Smooth muscle cell (in vitro differentiated cells): ENCODE data around the gene CLDN19. TPM values are rescaled to one million over a fixed set of nuclear protein-coding genes. Genes with fewer than 3 reads are reported as not detected.
A peak's percentile ranks its signal among the peaks of the same experiment; 100 is the strongest.

Experiments
- DNase-seq: peaks from one replicate; lab custom pipeline; 2025; ENCODE audit not compliant: unreplicated experiment; lab: John Stamatoyannopoulos, UW
- H2AFZ ChIP-seq: fragments of 200-600 bp; sonication (generic); 2 replicates; pipeline ENCODE4 v1.6.0; 2016; ENCODE audit warnings: antibody characterized with exemption, low read depth, mild to moderate bottlenecking
- H3F3A ChIP-seq: fragments of 200-600 bp; sonication (generic); 2 replicates; pipeline ENCODE4 v1.6.0; 2017; ENCODE audit warnings: antibody characterized with exemption, low read depth
- H3K27ac ChIP-seq: fragments of 200-600 bp; sonication (generic); 2 replicates; pipeline ENCODE4 v1.5.1; 2016; ENCODE audit warnings: low read depth, mild to moderate bottlenecking
- H3K27me3 ChIP-seq: fragments of 200-600 bp; sonication (generic); 2 replicates; pipeline ENCODE4 v1.6.1; 2016; ENCODE audit warnings: low read depth, mild to moderate bottlenecking
- H3K36me3 ChIP-seq: fragments of 200-600 bp; sonication (generic); 2 replicates; pipeline ENCODE4 v1.5.1; 2016; ENCODE audit warnings: low read depth
- H3K4me1 ChIP-seq: fragments of 200-600 bp; sonication (generic); 2 replicates; pipeline ENCODE4 v1.5.1; 2016; ENCODE audit warnings: low read depth
- H3K4me2 ChIP-seq: fragments of 200-600 bp; sonication (generic); 2 replicates; pipeline ENCODE4 v1.6.0; 2016; ENCODE audit warnings: mild to moderate bottlenecking
- H3K4me3 ChIP-seq: fragments of 200-600 bp; sonication (generic); 2 replicates; pipeline ENCODE4 v1.5.1; 2016; ENCODE audit warnings: mild to moderate bottlenecking
- H3K79me2 ChIP-seq: fragments of 200-600 bp; sonication (generic); 2 replicates; pipeline ENCODE4 v1.6.0; 2016; ENCODE audit warnings: low read depth, mild to moderate bottlenecking
- H3K9ac ChIP-seq: fragments of 200-600 bp; sonication (generic); 2 replicates; pipeline ENCODE4 v1.6.0; 2016; ENCODE audit warnings: low read depth
- H3K9me3 ChIP-seq: fragments of 200-600 bp; sonication (generic); replicated peaks from 2 replicates; pipeline ENCODE4 v1.5.1; 2016; ENCODE audit warnings: low read depth
- H4K20me1 ChIP-seq: fragments of 200-600 bp; sonication (generic); 2 replicates; pipeline ENCODE4 v1.6.0; 2016; ENCODE audit warnings: low read depth
- CTCF ChIP-seq: fragments of 200-600 bp; sonication (generic); IDR thresholded peaks from 2 replicates; pipeline ENCODE4 v1.5.1; 2017; ENCODE audit warnings: borderline replicate concordance, mild to moderate bottlenecking, antibody characterized with exemption; ENCODE audit not compliant: insufficient read depth, poor library complexity, severe bottlenecking
- WGBS: methylation state at CpG from one replicate; pipeline ENCODE4 v1.1.7; 2016; ENCODE audit warnings: low lambda C conversion rate; 5-methylcytosine and 5-hydroxymethylcytosine counted together
- polyA plus RNA-seq: library from polyadenylated mRNA; unstranded; fragments of >200 nt; fragmentation: Nextera tagmentation; extraction: Ambion mirVana; gene quantifications from 2 replicates; pipeline ENCODE4 v1.2.1, GENCODE V29; 2016
- total RNA-seq: library from RNA; depleted of rRNA; stranded (reverse); fragments of >200 nt; gene quantifications from 2 replicates; pipeline ENCODE4 v1.2.3, GENCODE V29; 2014

CLDN19 gene
- total and polyA plus RNA-seq, 2 experiments from 2014 or later = 0.67 to 2.4 TPM

GRCh38 chr1:42747125-42747524 is 7.1 kb upstream of the CLDN19 start:
- H3K4me1 ChIP-seq = no peaks in the 10 kb centered on the region
- no peaks in the 10 kb centered on the region for H3K27me3 ChIP-seq
- H4K20me1 ChIP-seq = peaks cover 39% of the 10 kb centered on the region
- no peak overlapping the region for H3K9ac ChIP-seq
- H3K9me3 ChIP-seq = no peaks in the 10 kb centered on the region
- H3K27ac ChIP-seq = no peak overlapping the region
- H3K4me2 ChIP-seq = no peak overlapping the region
- H3K4me3 ChIP-seq = no peak overlapping the region
- H3K36me3 ChIP-seq = peaks cover 10% of the 10 kb centered on the region
- DNase-seq = no peak
- WGBS = 74% methylated on average over 14 of the region's 14 CpGs
- H2AFZ ChIP-seq = no peak overlapping the region
- H3F3A ChIP-seq = peaks cover 23% of the 10 kb centered on the region
- TF ChIP-seq CTCF = peak; percentile 45
- H3K79me2 ChIP-seq = no peaks in the 10 kb centered on the region

GRCh38 chr1:42746436-42747105 is 6.5 kb upstream of the CLDN19 start:
- Histone ChIP-seq H3K4me1 (no peaks in the 10 kb centered on the region), H2AFZ (no peak overlapping the region), H3F3A (peaks cover 28% of the 10 kb centered on the region), H3K9ac (no peak overlapping the region), H3K4me2 (no peak overlapping the region), H3K79me2 (no peaks in the 10 kb centered on the region), H3K9me3 (no peaks in the 10 kb centered on the region), H3K36me3 (peaks cover 6% of the 10 kb centered on the region), H3K4me3 (no peak overlapping the region), H3K27me3 (no peaks in the 10 kb centered on the region), H3K27ac (peak overlapping the region; percentile 7), H4K20me1 (peaks cover 33% of the 10 kb centered on the region)
- WGBS = 97% methylated on average over 12 of the region's 12 CpGs
- no peak for TF ChIP-seq CTCF
- no peak for DNase-seq

GRCh38 chr1:42745851-42746250 is 5.8 kb upstream of the CLDN19 start:
- Histone ChIP-seq H3F3A (peaks cover 28% of the 10 kb centered on the region), H3K4me3 (no peak overlapping the region), H3K36me3 (peaks cover 6% of the 10 kb centered on the region), H3K9me3 (no peaks in the 10 kb centered on the region), H3K27me3 (no peaks in the 10 kb centered on the region), H2AFZ (no peak overlapping the region), H3K27ac (peak overlapping the region; percentile 56), H3K4me1 (peaks cover 1% of the 10 kb centered on the region), H3K9ac (no peak overlapping the region), H3K79me2 (no peaks in the 10 kb centered on the region), H4K20me1 (peaks cover 32% of the 10 kb centered on the region), H3K4me2 (no peak overlapping the region)
- TF ChIP-seq CTCF = no peak
- DNase-seq = no peak
- WGBS = 54% methylated on average over 8 of the region's 8 CpGs

- no peak overlapping the region for H3K9ac ChIP-seq
- no peak for DNase-seq
- no peak overlapping the region for H3K4me3 ChIP-seq
- H3K79me2 ChIP-seq = no peaks in the 10 kb centered on the region
- H4K20me1 ChIP-seq = peaks cover 26% of the 10 kb centered on the region
- peaks cover 28% of the 10 kb centered on the region for H3F3A ChIP-seq
- WGBS = 70% methylated on average over 9 of the region's 9 CpGs
- no peaks in the 10 kb centered on the region for H3K36me3 ChIP-seq
- no peaks in the 10 kb centered on the region for H3K27me3 ChIP-seq
- peak overlapping the region; percentile 28 for H3K27ac ChIP-seq
- TF ChIP-seq CTCF = no peak
- H2AFZ ChIP-seq = no peak overlapping the region
- H3K9me3 ChIP-seq = no peaks in the 10 kb centered on the region
- no peak overlapping the region for H3K4me2 ChIP-seq
- H3K4me1 ChIP-seq = peaks cover 16% of the 10 kb centered on the region
Measured at GRCh38 chr1:42744148-42744413, 4.0 kb upstream of the CLDN19 start.
